GM21619 (cell line): ENCODE measurements around the gene F7.
"Not testable (repeated sequence)": the region's sequence is repeated elsewhere in the genome, so short reads cannot be mapped to it uniquely, and the experiment has no call there.

ENCODE experiments used
- ATAC-seq: cut with Tn5 transposase; IDR thresholded peaks from one replicate; pipeline ENCODE4 v1.9.1; 2021; ENCODE audit not compliant: unreplicated experiment

F7 gene

GRCh38 chr13:113098162-113098732 is 7.3 kb upstream of the F7 start:
- no peak for ATAC-seq

- ATAC-seq, result no peak
Observed at GRCh38 chr13:113099142-113099541, 6.4 kb upstream of the F7 start.

GRCh38 chr13:113102302-113102701 is 3.3 kb upstream of the F7 start:
- not testable (repeated sequence) for ATAC-seq

GRCh38 chr13:113102727-113103126 is 2.9 kb upstream of the F7 start:
- no peak for ATAC-seq

GRCh38 chr13:113103646-113104045 is 1.9 kb upstream of the F7 start:
- ATAC-seq, result no peak

GRCh38 chr13:113105921-113106452 is 396 bp downstream of the F7 start:
- ATAC-seq, result no peak

GRCh38 chr13:113106711-113107351 is 1.2 kb downstream of the F7 start:
- no peak for ATAC-seq

GRCh38 chr13:113108521-113108920 is 2.9 kb downstream of the F7 start:
- ATAC-seq, result not testable (repeated sequence)

- no peak for ATAC-seq
Observed at GRCh38 chr13:113109151-113110047, 3.8 kb downstream of the F7 start.

- ATAC-seq, result no peak
Observed at GRCh38 chr13:113110048-113110851, 4.7 kb downstream of the F7 start.

GRCh38 chr13:113110852-113111315 is 5.3 kb downstream of the F7 start:
- no peak for ATAC-seq

- ATAC-seq, result not testable (repeated sequence)
Observed at GRCh38 chr13:113111821-113112220, 6.2 kb downstream of the F7 start.

GRCh38 chr13:113112475-113112874 is 6.9 kb downstream of the F7 start:
- ATAC-seq, result not testable (repeated sequence)

- ATAC-seq, result no peak
Observed at GRCh38 chr13:113112893-113113845, 7.6 kb downstream of the F7 start.

GRCh38 chr13:113113846-113114271 is 8.3 kb downstream of the F7 start:
- no peak for ATAC-seq

- ATAC-seq, result no peak
Observed at GRCh38 chr13:113114511-113115362, 9.1 kb downstream of the F7 start.

GRCh38 chr13:113115363-113116205 is 10.0 kb downstream of the F7 start:
- no peak for ATAC-seq
